Astrocyte (in vitro differentiated cells and primary cell): ENCODE results near the gene LIMS2. TPM values are rescaled to one million over a fixed set of nuclear protein-coding genes. Genes with fewer than 3 reads are reported as not detected.

Source experiments
- DNase-seq: peaks from one replicate; pipeline ENCODE4 v3.0.0-alpha.2; 2010; ENCODE audit warnings: low read depth
- FAIRE-seq: peaks from 2 replicates; lab custom pipeline; 2011; peaks lifted over from hg19 to GRCh38; lab: Jason Lieb, UNC
- H2AFZ ChIP-seq: 2 replicates; pipeline ENCODE4 v1.6.0; 2012; ENCODE audit warnings: low read depth, low read length, inconsistent platforms
- H3K27ac ChIP-seq: 2 replicates; pipeline ENCODE4 v1.5.1; 2011; ENCODE audit warnings: low read depth, low read length, inconsistent platforms
- H3K27me3 ChIP-seq: 2 replicates; pipeline ENCODE4 v1.6.0; 2011; ENCODE audit warnings: low read length, inconsistent platforms; ENCODE audit not compliant: insufficient read depth
- H3K36me3 ChIP-seq: 2 replicates; pipeline ENCODE4 v1.5.1; 2011; ENCODE audit warnings: low read length, inconsistent platforms; ENCODE audit not compliant: insufficient read depth
- H3K4me1 ChIP-seq: 2 replicates; pipeline ENCODE4 v1.5.1; 2011; ENCODE audit warnings: low read length, inconsistent platforms; ENCODE audit not compliant: insufficient read depth
- H3K4me2 ChIP-seq: 2 replicates; pipeline ENCODE4 v1.6.0; 2012; ENCODE audit warnings: low read length, inconsistent platforms
- H3K4me3 ChIP-seq: 2 replicates; pipeline ENCODE4 v1.5.1; 2011; ENCODE audit warnings: low read depth, mild to moderate bottlenecking, low read length, inconsistent platforms; ENCODE audit not compliant: insufficient read depth
- H3K79me2 ChIP-seq: 2 replicates; pipeline ENCODE4 v1.6.0; 2012; ENCODE audit warnings: mild to moderate bottlenecking, low read length, inconsistent platforms; ENCODE audit not compliant: insufficient read depth
- H3K9ac ChIP-seq: 2 replicates; pipeline ENCODE4 v1.6.0; 2012; ENCODE audit warnings: mild to moderate bottlenecking, low read length, inconsistent platforms
- H3K9me3 ChIP-seq: 2 replicates; pipeline ENCODE4 v1.5.1; 2012; ENCODE audit warnings: low read depth, mild to moderate bottlenecking, low read length, inconsistent platforms; ENCODE audit not compliant: insufficient read depth
- H4K20me1 ChIP-seq: 2 replicates; pipeline ENCODE4 v1.6.0; 2012; ENCODE audit warnings: low read length, inconsistent platforms; ENCODE audit not compliant: insufficient read depth
- H3K27ac Mint-ChIP-seq: one replicate; pipeline ENCODE4 v1.8.0; 2021; ENCODE audit warnings: mild to moderate bottlenecking, mixed read lengths; ENCODE audit not compliant: unreplicated experiment
- H3K27me3 Mint-ChIP-seq: one replicate; pipeline ENCODE4 v1.8.0; 2021; ENCODE audit warnings: low read depth, mixed read lengths; ENCODE audit not compliant: unreplicated experiment
- H3K36me3 Mint-ChIP-seq: one replicate; pipeline ENCODE4 v1.8.0; 2021; ENCODE audit warnings: low read depth, mixed read lengths; ENCODE audit not compliant: unreplicated experiment
- H3K4me1 Mint-ChIP-seq: one replicate; pipeline ENCODE4 v1.8.0; 2021; ENCODE audit warnings: low read depth, mixed read lengths; ENCODE audit not compliant: unreplicated experiment
- H3K4me3 Mint-ChIP-seq: one replicate; pipeline ENCODE4 v1.8.0; 2021; ENCODE audit warnings: mild to moderate bottlenecking, moderate library complexity, mixed read lengths; ENCODE audit not compliant: unreplicated experiment
- H3K9me3 Mint-ChIP-seq: one replicate; pipeline ENCODE4 v1.8.0; 2021; ENCODE audit warnings: mild to moderate bottlenecking, mixed read lengths; ENCODE audit not compliant: unreplicated experiment
- CTCF ChIP-seq: IDR thresholded peaks from 2 replicates; pipeline ENCODE4 v1.5.1; 2011; ENCODE audit warnings: low read depth, mild to moderate bottlenecking, inconsistent platforms, low read length, moderate library complexity; ENCODE audit not compliant: insufficient read depth
- EZH2 ChIP-seq: IDR thresholded peaks from 2 replicates; pipeline ENCODE4 v1.6.1; 2012; ENCODE audit warnings: mild to moderate bottlenecking, low read length, inconsistent platforms; ENCODE audit not compliant: insufficient read depth
- total RNA-seq: library from RNA; stranded (reverse); gene quantifications from 2 replicates; pipeline ENCODE4 v1.2.1, GENCODE V29; 2021

Gene LIMS2
- total RNA-seq, 1 donor from 2014 or later, result 73.3 TPM

DNA sequence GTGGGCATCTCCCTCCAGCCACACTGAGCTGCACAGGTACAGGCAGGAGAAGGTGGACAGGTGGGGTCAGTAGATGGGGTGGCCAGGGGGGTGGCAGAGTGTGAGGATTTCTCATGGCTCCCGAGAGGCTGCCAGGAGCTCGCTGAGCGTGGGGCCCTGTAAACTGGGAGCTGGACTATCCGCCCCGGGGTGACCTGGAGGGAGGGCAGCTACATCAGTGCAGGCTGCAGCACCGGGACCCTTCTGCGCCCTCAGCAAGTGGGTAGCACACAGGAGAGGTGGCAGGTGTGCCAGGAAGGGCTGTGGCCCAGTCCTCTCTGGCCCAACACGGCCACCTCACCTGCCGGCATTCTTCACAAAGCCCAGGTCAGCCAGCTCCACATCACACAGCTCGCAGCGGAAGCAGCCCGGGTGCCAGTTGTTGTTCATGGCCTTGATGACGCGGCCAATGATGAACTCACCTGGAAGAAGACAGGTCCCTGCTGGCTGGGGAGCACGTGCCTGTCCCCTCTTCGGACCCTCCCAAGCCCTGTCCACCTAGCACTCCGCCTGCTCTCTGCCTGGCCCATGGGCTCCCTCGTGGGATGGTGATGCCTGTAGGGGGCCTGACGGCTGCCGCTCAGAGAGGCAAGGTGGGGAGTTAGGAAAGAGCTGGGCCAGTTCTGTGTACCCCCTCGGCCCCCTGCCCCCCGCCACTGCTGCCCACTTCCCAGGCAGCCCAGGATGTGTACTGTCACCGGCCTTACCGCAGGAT is 21.1 kb downstream of the LIMS2 start:
- Mint-ChIP-seq H3K36me3 (peaks cover 35% of the 10 kb centered on the region), H3K4me3 (no peak overlapping the region), H3K27ac (no peak overlapping the region), H3K9me3 (no peaks in the 10 kb centered on the region), H3K4me1 (peaks cover 9% of the 10 kb centered on the region), H3K27me3 (peaks cover 2% of the 10 kb centered on the region)
- Histone ChIP-seq H3K4me1 (peaks cover 3% of the 10 kb centered on the region), H3K9ac (no peak overlapping the region), H3K36me3 (no peaks in the 10 kb centered on the region), H3K27me3 (no peaks in the 10 kb centered on the region), H3K79me2 (no peaks in the 10 kb centered on the region), H3K27ac (no peak overlapping the region), H3K4me2 (no peak overlapping the region), H3K9me3 (no peaks in the 10 kb centered on the region), H2AFZ (no peak overlapping the region), H3K4me3 (no peak overlapping the region), H4K20me1 (no peaks in the 10 kb centered on the region)
- no peak for DNase-seq
- FAIRE-seq, result no peak
- no peak for TF ChIP-seq EZH2
- TF ChIP-seq CTCF, result no peak

GRCh38 chr2:127653421-127654083 is 21.8 kb downstream of the LIMS2 start:
- no peaks in the 10 kb centered on the region for H3K36me3 ChIP-seq
- Mint-ChIP-seq H3K4me3 (no peak overlapping the region), H3K4me1 (peaks cover 6% of the 10 kb centered on the region), H3K27me3 (peaks cover 2% of the 10 kb centered on the region), H3K27ac (no peak overlapping the region), H3K9me3 (no peaks in the 10 kb centered on the region), H3K36me3 (peaks cover 33% of the 10 kb centered on the region)
- H3K27ac ChIP-seq, result no peak overlapping the region
- no peak overlapping the region for H2AFZ ChIP-seq
- peaks cover 3% of the 10 kb centered on the region for H3K4me1 ChIP-seq
- H3K79me2 ChIP-seq, result no peaks in the 10 kb centered on the region
- H3K4me3 ChIP-seq, result no peak overlapping the region
- no peak overlapping the region for H3K4me2 ChIP-seq
- DNase-seq (no peak), FAIRE-seq (no peak)
- no peaks in the 10 kb centered on the region for H4K20me1 ChIP-seq
- no peak for TF ChIP-seq CTCF
- no peaks in the 10 kb centered on the region for H3K27me3 ChIP-seq
- no peaks in the 10 kb centered on the region for H3K9me3 ChIP-seq
- H3K9ac ChIP-seq, result no peak overlapping the region
